HAP-1 (cell line): ENCODE results near the gene KRT75.

Experiments
- DNase-seq, 2 experiments: peaks; one replicate each; pipeline ENCODE4 v3.0.0-alpha.2; 2016 to 2020; ENCODE audit warnings: low spot score in 2 of 2
- H3K27me3 ChIP-seq: fragments of 250-450 bp; sonication (Bioruptor Pico); 2 replicates; pipeline ENCODE4 v1.5.1; 2020; ENCODE audit warnings: low read depth, mild to moderate bottlenecking, moderate library complexity
- H3K36me3 ChIP-seq: fragments of 250-450 bp; sonication (Bioruptor Pico); replicated peaks from 2 replicates; pipeline ENCODE4 v1.5.1; 2020; ENCODE audit warnings: mild to moderate bottlenecking
- H3K4me1 ChIP-seq: fragments of 250-450 bp; sonication (Bioruptor Pico); 2 replicates; pipeline ENCODE4 v1.5.1; 2020; ENCODE audit warnings: mild to moderate bottlenecking
- H3K4me3 ChIP-seq: fragments of 250-450 bp; sonication (Bioruptor Pico); 2 replicates; pipeline ENCODE4 v1.5.1; 2020; ENCODE audit warnings: mild to moderate bottlenecking, moderate library complexity
- H3K9me3 ChIP-seq: fragments of 250-450 bp; sonication (Bioruptor Pico); 2 replicates; pipeline ENCODE4 v1.5.1; 2020; ENCODE audit warnings: mild to moderate bottlenecking, moderate library complexity
- in situ Hi-C: fragments of 300-500 bp; cut with MboI; formaldehyde crosslinking; loops from 3 replicates; pipeline ENCODE4 v1.14.3; 2020; ENCODE audit warnings: low sequenced_read_pairs, inconsistent platforms, mixed read lengths

Gene KRT75

GRCh38 chr12:52402873-52403540 lies 31.2 kb downstream of the KRT75 start:
- no peaks in the 10 kb centered on the region; the same call in 1 of the 2 replicates for H3K27me3 ChIP-seq
- in situ Hi-C loops: no loop called here
- DNase-seq: no peak

GRCh38 chr12:52402377-52402776 lies 31.8 kb downstream of the KRT75 start:
- H3K27me3 ChIP-seq: no peaks in the 10 kb centered on the region; the same call in 1 of the 2 replicates
- in situ Hi-C loops: no loop called here
- H3K4me1 ChIP-seq: no peaks in the 10 kb centered on the region
- H3K4me3 ChIP-seq: no peak overlapping the region
- no peaks in the 10 kb centered on the region for H3K9me3 ChIP-seq
- DNase-seq: no peak
- no peaks in the 10 kb centered on the region for H3K36me3 ChIP-seq

More at GRCh38 chr12:52402873-52403540, 31.2 kb downstream of the KRT75 start:
- H3K36me3 ChIP-seq: no peaks in the 10 kb centered on the region
- H3K4me1 ChIP-seq: no peaks in the 10 kb centered on the region
- H3K4me3 ChIP-seq: no peak overlapping the region
- H3K9me3 ChIP-seq: no peaks in the 10 kb centered on the region

GRCh38 chr12:52401926-52402325 lies 32.2 kb downstream of the KRT75 start:
- no peaks in the 10 kb centered on the region for H3K36me3 ChIP-seq
- DNase-seq: no peak
- no peaks in the 10 kb centered on the region; the same call in 1 of the 2 replicates for H3K27me3 ChIP-seq
- in situ Hi-C loops: no loop called here
- no peaks in the 10 kb centered on the region for H3K4me1 ChIP-seq
- H3K4me3 ChIP-seq: no peak overlapping the region
- H3K9me3 ChIP-seq: no peaks in the 10 kb centered on the region

- Histone ChIP-seq H3K9me3 (no peaks in the 10 kb centered on the region), H3K4me3 (no peak overlapping the region), H3K36me3 (no peaks in the 10 kb centered on the region), H3K4me1 (no peaks in the 10 kb centered on the region), H3K27me3 (no peaks in the 10 kb centered on the region; the same call in 1 of the 2 replicates)
- in situ Hi-C loops: no loop called here
- no peak for DNase-seq
Observed at GRCh38 chr12:52401526-52401925, 32.6 kb downstream of the KRT75 start.

GRCh38 chr12:52400906-52401305 lies 33.3 kb downstream of the KRT75 start:
- H3K9me3 ChIP-seq: no peaks in the 10 kb centered on the region
- in situ Hi-C loops: no loop called here
- H3K4me1 ChIP-seq: no peaks in the 10 kb centered on the region
- no peaks in the 10 kb centered on the region for H3K36me3 ChIP-seq
- no peaks in the 10 kb centered on the region; the same call in 1 of the 2 replicates for H3K27me3 ChIP-seq
- DNase-seq: no peak
- no peak overlapping the region for H3K4me3 ChIP-seq

GRCh38 chr12:52399756-52400155 lies 34.4 kb downstream of the KRT75 start:
- DNase-seq: no peak
- Histone ChIP-seq H3K27me3 (no peaks in the 10 kb centered on the region; the same call in 1 of the 2 replicates), H3K36me3 (no peaks in the 10 kb centered on the region), H3K4me3 (no peak overlapping the region), H3K4me1 (no peaks in the 10 kb centered on the region), H3K9me3 (no peaks in the 10 kb centered on the region)
- in situ Hi-C loops: no loop called here

- no peaks in the 10 kb centered on the region for H3K36me3 ChIP-seq
- H3K9me3 ChIP-seq: no peaks in the 10 kb centered on the region
- H3K4me1 ChIP-seq: no peaks in the 10 kb centered on the region
- H3K27me3 ChIP-seq: no peaks in the 10 kb centered on the region; the same call in 1 of the 2 replicates
- DNase-seq: no peak
- H3K4me3 ChIP-seq: no peak overlapping the region
- in situ Hi-C loops: no loop called here
Observed at GRCh38 chr12:52398176-52398575, 36.0 kb downstream of the KRT75 start.

GRCh38 chr12:52396656-52397055 lies 37.5 kb downstream of the KRT75 start:
- Histone ChIP-seq H3K4me1 (no peaks in the 10 kb centered on the region), H3K4me3 (no peak overlapping the region), H3K27me3 (no peaks in the 10 kb centered on the region; the same call in 1 of the 2 replicates), H3K36me3 (no peaks in the 10 kb centered on the region), H3K9me3 (no peaks in the 10 kb centered on the region)
- in situ Hi-C loops: no loop called here
- no peak for DNase-seq

GRCh38 chr12:52395761-52396434 lies 38.3 kb downstream of the KRT75 start:
- H3K4me3 ChIP-seq: no peak overlapping the region
- in situ Hi-C loops: no loop called here
- no peaks in the 10 kb centered on the region for H3K36me3 ChIP-seq
- H3K9me3 ChIP-seq: no peaks in the 10 kb centered on the region
- H3K4me1 ChIP-seq: no peaks in the 10 kb centered on the region
- no peaks in the 10 kb centered on the region; the same call in 1 of the 2 replicates for H3K27me3 ChIP-seq
- DNase-seq: peak in 1 of 2 experiments; percentile 39

GRCh38 chr12:52394836-52395405 lies 39.2 kb downstream of the KRT75 start:
- Histone ChIP-seq H3K27me3 (no peaks in the 10 kb centered on the region; the same call in 1 of the 2 replicates), H3K36me3 (no peaks in the 10 kb centered on the region), H3K4me3 (no peak overlapping the region), H3K4me1 (no peaks in the 10 kb centered on the region), H3K9me3 (no peaks in the 10 kb centered on the region)
- in situ Hi-C loops: no loop called here
- no peak for DNase-seq

- Histone ChIP-seq H3K27me3 (peaks cover 7% of the 10 kb centered on the region; the same call in 1 of the 2 replicates), H3K9me3 (no peaks in the 10 kb centered on the region), H3K36me3 (no peaks in the 10 kb centered on the region), H3K4me1 (no peaks in the 10 kb centered on the region), H3K4me3 (no peak overlapping the region)
- in situ Hi-C loops: no loop called here
- DNase-seq: no peak
Observed at GRCh38 chr12:52392465-52393007, 41.6 kb downstream of the KRT75 start.

- H3K9me3 ChIP-seq: no peaks in the 10 kb centered on the region
- in situ Hi-C loops: no loop called here
- DNase-seq: no peak
- H3K27me3 ChIP-seq: peaks cover 8% of the 10 kb centered on the region; the same call in 1 of the 2 replicates
- no peaks in the 10 kb centered on the region for H3K4me1 ChIP-seq
- H3K36me3 ChIP-seq: no peaks in the 10 kb centered on the region
- H3K4me3 ChIP-seq: no peak overlapping the region
Observed at GRCh38 chr12:52391618-52392002, 42.6 kb downstream of the KRT75 start.

GRCh38 chr12:52390739-52391617 lies 43.2 kb downstream of the KRT75 start:
- H3K4me3 ChIP-seq: no peak overlapping the region
- no peaks in the 10 kb centered on the region for H3K4me1 ChIP-seq
- DNase-seq: peak; percentile 11 to 43
- in situ Hi-C loops: no loop called here
- H3K27me3 ChIP-seq: peaks cover 8% of the 10 kb centered on the region; the same call in 1 of the 2 replicates
- no peaks in the 10 kb centered on the region for H3K9me3 ChIP-seq
- no peaks in the 10 kb centered on the region for H3K36me3 ChIP-seq
